Measurements from ENCODE around the gene PDE9A.

PDE9A gene

DNA sequence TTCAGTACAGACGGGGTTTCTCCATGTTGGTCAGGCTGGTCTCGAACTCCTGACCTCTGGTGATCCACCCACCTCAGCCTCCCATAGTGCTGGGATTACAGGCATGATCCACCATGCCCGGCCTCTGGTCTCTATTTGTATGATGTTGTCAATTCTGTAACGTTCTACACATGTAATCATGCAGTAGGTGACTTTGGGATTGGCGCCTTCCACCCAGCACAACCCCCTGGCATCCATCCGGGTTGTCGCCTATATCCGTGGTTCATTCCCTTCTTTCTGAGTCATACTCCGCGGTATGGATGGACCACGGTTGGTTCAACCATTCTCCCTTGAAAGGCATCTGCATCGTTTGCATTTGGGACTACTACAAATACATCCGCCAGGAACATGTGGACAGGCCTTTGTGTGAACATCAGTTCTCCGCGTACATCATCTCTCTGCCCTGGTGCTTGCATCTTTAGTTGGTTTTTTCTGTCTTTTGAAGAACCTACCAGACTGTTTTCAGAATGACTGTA lies 72.1 kb downstream of the PDE9A start:
- Histone ChIP-seq H2AFZ (ENCODE audit: insufficient read depth, low read length, poor library complexity) (no peak overlapping the region), H3K18ac (ENCODE audit: low read length) (no peak overlapping the region), H3K9ac (ENCODE audit: low read length) (no peak overlapping the region), H2BK12ac (ENCODE audit: low read length) (no peak overlapping the region), H3K36me3 (ENCODE audit: control insufficient read depth in 1 of 2, insufficient read depth in 2 of 2, low read length in 2 of 2) (peaks cover 0 to 2% of the 10 kb centered on the region in 2 experiments), H3K27me3 (ENCODE audit: insufficient read depth, low read length) (no peaks in the 10 kb centered on the region), H3K23ac (ENCODE audit: low read length) (no peak overlapping the region), H4K91ac (ENCODE audit: low read depth, low read length) (no peak overlapping the region), H2AK5ac (ENCODE audit: low read length) (no peak overlapping the region), H4K12ac (ENCODE audit: low read depth, low read length) (no peak overlapping the region), H2BK5ac (ENCODE audit: low read depth, low read length, poor library complexity) (no peak overlapping the region), H3K4me1 (ENCODE audit: control insufficient read depth in 1 of 2, insufficient read depth in 2 of 2, low read length in 2 of 2) (peaks cover 9% of the 10 kb centered on the region in 2 experiments), H3K79me2 (ENCODE audit: control insufficient read depth, insufficient read depth, low read length, poor library complexity) (no peaks in the 10 kb centered on the region), H3K4me2 (ENCODE audit: low read length) (no peak overlapping the region), H3K79me1 (ENCODE audit: low read length) (no peaks in the 10 kb centered on the region), H3K14ac (ENCODE audit: low read length) (no peak overlapping the region), H2BK120ac (ENCODE audit: insufficient read depth, low read length, poor library complexity) (no peak overlapping the region), H4K8ac (ENCODE audit: low read depth, low read length) (no peak overlapping the region), H3K4ac (ENCODE audit: low read depth, low read length) (no peak overlapping the region), H3K4me3 (ENCODE audit: low read depth, low read length) (no peak overlapping the region), H3K9me3 (ENCODE audit: insufficient read depth, low read depth, low read length) (peaks cover 2% of the 10 kb centered on the region), H3K27ac (ENCODE audit: low read depth, low read length) (no peak overlapping the region)
- DNase-seq: no peak
- WGBS (ENCODE audit: extremely low coverage, insufficient coverage, insufficient read length): no CpG with 5 or more reads among the region's 15 CpGs

DNA sequence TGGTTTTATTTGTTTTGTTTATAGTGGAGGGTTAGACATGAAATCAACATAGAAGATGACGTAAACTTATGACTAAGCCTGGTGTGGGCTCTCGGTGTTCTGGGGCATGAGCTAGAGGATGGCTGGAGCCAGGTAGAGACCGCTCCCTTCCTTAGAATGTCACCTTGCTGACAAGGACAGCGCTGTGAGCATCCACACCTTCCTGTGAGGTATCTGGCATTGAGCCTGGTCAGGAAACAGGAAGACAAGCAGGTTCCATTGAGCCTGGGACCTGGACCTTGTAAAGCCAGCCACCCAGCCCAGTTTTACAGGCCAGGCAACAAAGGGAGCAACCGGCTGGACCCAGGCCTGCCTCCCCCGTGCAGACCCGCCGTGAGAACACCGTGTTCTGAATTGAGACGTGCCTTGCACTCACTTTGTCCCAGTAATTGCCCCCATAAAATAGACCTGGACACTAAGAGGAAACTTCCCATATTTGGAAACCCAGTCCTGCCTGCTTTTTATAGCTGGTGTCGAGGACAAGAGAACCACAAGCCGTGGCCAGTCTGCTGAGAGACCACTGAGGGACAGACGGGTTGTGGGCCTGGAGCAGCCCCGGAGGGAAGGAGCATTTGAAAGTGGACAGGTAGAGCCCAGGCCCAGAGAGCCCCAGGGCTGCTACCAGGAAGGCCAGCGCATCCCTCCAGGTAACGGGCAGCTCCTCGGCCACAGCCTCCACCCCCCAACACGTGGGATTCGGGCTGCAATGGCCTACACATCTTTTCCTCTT lies 78.0 kb downstream of the PDE9A start:
- H3K79me2 ChIP-seq (ENCODE audit: control insufficient read depth, insufficient read depth, low read length, poor library complexity): no peaks in the 10 kb centered on the region
- H3K18ac ChIP-seq (ENCODE audit: low read length): peak overlapping the region; percentile 3
- peaks cover 2% of the 10 kb centered on the region for H3K79me1 ChIP-seq (ENCODE audit: low read length)
- peaks cover 2 to 17% of the 10 kb centered on the region in 2 experiments for H3K36me3 ChIP-seq (ENCODE audit: control insufficient read depth in 1 of 2, insufficient read depth in 2 of 2, low read length in 2 of 2)
- no peak overlapping the region for H2BK5ac ChIP-seq (ENCODE audit: low read depth, low read length, poor library complexity)
- H3K4ac ChIP-seq (ENCODE audit: low read depth, low read length): no peak overlapping the region
- H3K27ac ChIP-seq (ENCODE audit: low read depth, low read length): peak overlapping the region; percentile 43
- WGBS (ENCODE audit: extremely low coverage, insufficient coverage, insufficient read length): no CpG with 5 or more reads among the region's 19 CpGs
- H2AK5ac ChIP-seq (ENCODE audit: low read length): no peak overlapping the region
- H3K4me1 ChIP-seq (ENCODE audit: control insufficient read depth in 1 of 2, insufficient read depth in 2 of 2, low read length in 2 of 2): peaks cover 11 to 14% of the 10 kb centered on the region in 2 experiments
- peak overlapping the region; percentile 17 for H4K91ac ChIP-seq (ENCODE audit: low read depth, low read length)
- H3K9me3 ChIP-seq (ENCODE audit: insufficient read depth, low read depth, low read length): no peaks in the 10 kb centered on the region
- DNase-seq: no peak
- no peak overlapping the region for H2BK120ac ChIP-seq (ENCODE audit: insufficient read depth, low read length, poor library complexity)
- no peak overlapping the region for H3K14ac ChIP-seq (ENCODE audit: low read length)
- no peak overlapping the region for H3K4me2 ChIP-seq (ENCODE audit: low read length)
- H3K4me3 ChIP-seq (ENCODE audit: low read depth, low read length): no peak overlapping the region
- no peak overlapping the region for H2AFZ ChIP-seq (ENCODE audit: insufficient read depth, low read length, poor library complexity)
- H3K27me3 ChIP-seq (ENCODE audit: insufficient read depth, low read length): no peaks in the 10 kb centered on the region
- H3K23ac ChIP-seq (ENCODE audit: low read length): no peak overlapping the region
- no peak overlapping the region for H2BK12ac ChIP-seq (ENCODE audit: low read length)
- H4K12ac ChIP-seq (ENCODE audit: low read depth, low read length): no peak overlapping the region
- H4K8ac ChIP-seq (ENCODE audit: low read depth, low read length): peak overlapping the region; percentile 4
- no peak overlapping the region for H3K9ac ChIP-seq (ENCODE audit: low read length)

- Histone ChIP-seq H3K4me2 (ENCODE audit: low read length) (no peak overlapping the region), H4K91ac (ENCODE audit: low read depth, low read length) (no peak overlapping the region), H2BK12ac (ENCODE audit: low read length) (no peak overlapping the region)
Measured at GRCh38 chr21:42732033-42732410, 78.6 kb downstream of the PDE9A start.

DNA sequence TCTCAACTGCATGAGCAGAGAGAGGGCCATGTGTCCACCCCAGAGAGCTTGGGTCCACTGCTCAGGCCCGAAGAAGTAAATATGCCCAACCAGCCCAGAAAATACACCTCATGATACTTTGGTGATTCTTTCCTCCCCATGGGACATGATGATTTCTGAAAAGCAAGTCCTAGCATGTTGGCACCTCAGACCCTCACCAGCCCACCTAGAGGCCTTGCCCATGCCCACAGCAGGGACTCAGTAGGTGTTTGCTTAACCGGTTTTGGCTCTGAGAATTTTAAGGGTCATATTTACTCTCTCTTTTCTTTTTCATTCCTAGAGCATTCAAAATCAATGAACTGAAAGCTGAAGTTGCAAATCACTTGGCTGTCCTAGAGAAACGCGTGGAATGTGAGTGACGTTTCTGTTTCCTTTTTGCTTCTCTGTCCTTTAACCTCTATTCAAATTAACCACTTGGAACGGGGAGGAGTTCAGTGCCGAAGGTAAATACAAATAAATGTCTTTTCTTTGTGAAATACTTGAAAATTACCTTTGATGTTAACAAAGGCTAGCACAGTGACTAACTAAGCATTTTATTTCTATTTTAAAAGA lies 79.7 kb downstream of the PDE9A start:
- H4K12ac ChIP-seq (ENCODE audit: low read depth, low read length): no peak overlapping the region
- H3K4me3 ChIP-seq (ENCODE audit: low read depth, low read length): no peak overlapping the region
- no peak overlapping the region for H4K8ac ChIP-seq (ENCODE audit: low read depth, low read length)
- WGBS (ENCODE audit: extremely low coverage, insufficient coverage, insufficient read length): no CpG with 5 or more reads among the region's 7 CpGs
- no peak overlapping the region for H3K14ac ChIP-seq (ENCODE audit: low read length)
- H3K9me3 ChIP-seq (ENCODE audit: insufficient read depth, low read depth, low read length): no peaks in the 10 kb centered on the region
- peaks cover 13 to 14% of the 10 kb centered on the region in 2 experiments for H3K4me1 ChIP-seq (ENCODE audit: control insufficient read depth in 1 of 2, insufficient read depth in 2 of 2, low read length in 2 of 2)
- no peak overlapping the region for H3K4me2 ChIP-seq (ENCODE audit: low read length)
- H3K79me1 ChIP-seq (ENCODE audit: low read length): peaks cover 2% of the 10 kb centered on the region
- H2AK5ac ChIP-seq (ENCODE audit: low read length): no peak overlapping the region
- H3K27me3 ChIP-seq (ENCODE audit: insufficient read depth, low read length): no peaks in the 10 kb centered on the region
- no peak overlapping the region for H2BK120ac ChIP-seq (ENCODE audit: insufficient read depth, low read length, poor library complexity)
- no peaks in the 10 kb centered on the region for H3K79me2 ChIP-seq (ENCODE audit: control insufficient read depth, insufficient read depth, low read length, poor library complexity)
- H3K27ac ChIP-seq (ENCODE audit: low read depth, low read length): no peak overlapping the region
- H2BK12ac ChIP-seq (ENCODE audit: low read length): no peak overlapping the region
- peak in 1 of 2 donors; percentile 10 for DNase-seq
- H3K4ac ChIP-seq (ENCODE audit: low read depth, low read length): no peak overlapping the region
- no peak overlapping the region for H2BK5ac ChIP-seq (ENCODE audit: low read depth, low read length, poor library complexity)
- no peak overlapping the region for H3K9ac ChIP-seq (ENCODE audit: low read length)
- H2AFZ ChIP-seq (ENCODE audit: insufficient read depth, low read length, poor library complexity): no peak overlapping the region
- H3K36me3 ChIP-seq (ENCODE audit: control insufficient read depth in 1 of 2, insufficient read depth in 2 of 2, low read length in 2 of 2): peaks cover 11 to 17% of the 10 kb centered on the region in 2 experiments
- H3K23ac ChIP-seq (ENCODE audit: low read length): no peak overlapping the region
- no peak overlapping the region for H4K91ac ChIP-seq (ENCODE audit: low read depth, low read length)
- no peak overlapping the region for H3K18ac ChIP-seq (ENCODE audit: low read length)

More at GRCh38 chr21:42732033-42732410, 78.6 kb downstream of the PDE9A start:
- peaks cover 7 to 17% of the 10 kb centered on the region in 2 experiments for H3K36me3 ChIP-seq (ENCODE audit: control insufficient read depth in 1 of 2, insufficient read depth in 2 of 2, low read length in 2 of 2)
- H3K23ac ChIP-seq (ENCODE audit: low read length): no peak overlapping the region
- H3K27me3 ChIP-seq (ENCODE audit: insufficient read depth, low read length): no peaks in the 10 kb centered on the region
- H3K4me1 ChIP-seq (ENCODE audit: control insufficient read depth in 1 of 2, insufficient read depth in 2 of 2, low read length in 2 of 2): peaks cover 11 to 14% of the 10 kb centered on the region in 2 experiments
- no peak for DNase-seq
- peaks cover 2% of the 10 kb centered on the region for H3K79me1 ChIP-seq (ENCODE audit: low read length)
- H3K14ac ChIP-seq (ENCODE audit: low read length): no peak overlapping the region
- no peak overlapping the region for H3K9ac ChIP-seq (ENCODE audit: low read length)
- H2BK120ac ChIP-seq (ENCODE audit: insufficient read depth, low read length, poor library complexity): no peak overlapping the region
- no peak overlapping the region for H3K27ac ChIP-seq (ENCODE audit: low read depth, low read length)
- H3K79me2 ChIP-seq (ENCODE audit: control insufficient read depth, insufficient read depth, low read length, poor library complexity): no peaks in the 10 kb centered on the region
- no peak overlapping the region for H3K4me3 ChIP-seq (ENCODE audit: low read depth, low read length)
- no peaks in the 10 kb centered on the region for H3K9me3 ChIP-seq (ENCODE audit: insufficient read depth, low read depth, low read length)
- H2AFZ ChIP-seq (ENCODE audit: insufficient read depth, low read length, poor library complexity): no peak overlapping the region
- no peak overlapping the region for H3K4ac ChIP-seq (ENCODE audit: low read depth, low read length)
- H2AK5ac ChIP-seq (ENCODE audit: low read length): no peak overlapping the region
- H3K18ac ChIP-seq (ENCODE audit: low read length): peak overlapping the region; percentile 3
- H4K8ac ChIP-seq (ENCODE audit: low read depth, low read length): no peak overlapping the region
- WGBS (ENCODE audit: extremely low coverage, insufficient coverage, insufficient read length): no CpG with 5 or more reads among the region's 12 CpGs
- no peak overlapping the region for H4K12ac ChIP-seq (ENCODE audit: low read depth, low read length)
- H2BK5ac ChIP-seq (ENCODE audit: low read depth, low read length, poor library complexity): no peak overlapping the region

Data from trophoblast cell (in vitro differentiated cells and primary cell).